A673 (cell line): ENCODE data around the gene ANXA4.

Source experiments
- EZH2 ChIP-seq: fragments of 200-600 bp; sonication (generic); IDR thresholded peaks from 2 replicates; pipeline ENCODE4 v1.6.1; 2017; ENCODE audit warnings: borderline replicate concordance, low read depth, mild to moderate bottlenecking, mixed read lengths, antibody characterized with exemption, low read length; ENCODE audit not compliant: poor library complexity, severe bottlenecking
- TF ChIP-seq, protein P1 (sequence below): fragments of 300-800, 200-600 bp; sonication (generic); conservative IDR thresholded peaks from 2 replicates; pipeline ENCODE4 v1.5.1; 2017; ENCODE audit warnings: low read depth, mild to moderate bottlenecking, antibody characterized with exemption, low read length, moderate library complexity, mixed read lengths

DNA sequence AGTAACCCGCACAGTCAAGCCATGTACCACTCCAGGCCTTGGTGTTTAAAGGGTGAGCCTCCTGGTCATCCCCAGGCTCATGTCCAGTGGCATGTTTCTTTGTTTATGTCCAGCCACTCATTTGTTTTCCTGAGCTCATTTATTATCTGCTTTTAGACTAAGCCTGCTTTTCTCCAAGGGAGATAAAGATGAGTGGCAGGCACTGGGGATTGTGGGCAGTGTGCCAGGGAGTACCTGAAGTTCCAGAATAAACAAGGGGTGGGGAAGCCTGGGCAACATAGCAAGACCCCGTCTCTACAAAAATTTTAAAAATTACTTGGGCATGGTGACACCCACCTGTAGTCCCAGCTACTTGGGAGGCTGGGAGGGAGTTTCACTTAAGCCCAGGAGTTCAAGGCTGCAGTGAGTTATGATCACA, 1.9 kb downstream of the ANXA4 start:
- TF ChIP-seq, protein P1, sequence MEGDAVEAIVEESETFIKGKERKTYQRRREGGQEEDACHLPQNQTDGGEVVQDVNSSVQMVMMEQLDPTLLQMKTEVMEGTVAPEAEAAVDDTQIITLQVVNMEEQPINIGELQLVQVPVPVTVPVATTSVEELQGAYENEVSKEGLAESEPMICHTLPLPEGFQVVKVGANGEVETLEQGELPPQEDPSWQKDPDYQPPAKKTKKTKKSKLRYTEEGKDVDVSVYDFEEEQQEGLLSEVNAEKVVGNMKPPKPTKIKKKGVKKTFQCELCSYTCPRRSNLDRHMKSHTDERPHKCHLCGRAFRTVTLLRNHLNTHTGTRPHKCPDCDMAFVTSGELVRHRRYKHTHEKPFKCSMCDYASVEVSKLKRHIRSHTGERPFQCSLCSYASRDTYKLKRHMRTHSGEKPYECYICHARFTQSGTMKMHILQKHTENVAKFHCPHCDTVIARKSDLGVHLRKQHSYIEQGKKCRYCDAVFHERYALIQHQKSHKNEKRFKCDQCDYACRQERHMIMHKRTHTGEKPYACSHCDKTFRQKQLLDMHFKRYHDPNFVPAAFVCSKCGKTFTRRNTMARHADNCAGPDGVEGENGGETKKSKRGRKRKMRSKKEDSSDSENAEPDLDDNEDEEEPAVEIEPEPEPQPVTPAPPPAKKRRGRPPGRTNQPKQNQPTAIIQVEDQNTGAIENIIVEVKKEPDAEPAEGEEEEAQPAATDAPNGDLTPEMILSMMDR, result no peak
- TF ChIP-seq EZH2, result no peak
